Ovary (tissue), 9 donors: Measurements from ENCODE around the gene FBXO48. TPM values are rescaled to one million over a fixed set of nuclear protein-coding genes. Genes with fewer than 3 reads are reported as not detected.

Source experiments
- DNase-seq, 5 donors: peaks; one replicate each; pipeline ENCODE4 v3.0.0-alpha.2; 2019 to 2020
- H3K27ac ChIP-seq, 2 donors: fragments of 200-600 bp; one replicate each; pipeline versions ENCODE4 v1.5.1 to v1.8.0; 2019 to 2022
- H3K27me3 ChIP-seq: fragments of 200-600 bp; one replicate; pipeline ENCODE4 v1.8.0; 2022
- H3K36me3 ChIP-seq: fragments of 200-600 bp; sonication (generic); one replicate; pipeline ENCODE4 v1.5.1; 2019
- H3K4me1 ChIP-seq: one replicate; pipeline ENCODE4 v1.8.1; 2013; ENCODE audit warnings: mild to moderate bottlenecking, moderate library complexity; ENCODE audit not compliant: insufficient read depth
- H3K4me3 ChIP-seq: fragments of 200-600 bp; sonication (generic); one replicate; pipeline ENCODE4 v1.5.1; 2017
- H3K9me3 ChIP-seq, 2 donors: fragments of 200-600 bp in 1 of 2; sonication (generic) in 1 of 2; one replicate each; pipeline versions ENCODE4 v1.5.1 to v1.8.1; 2013 to 2019; ENCODE audit warnings: mild to moderate bottlenecking in 1 of 2, moderate library complexity in 1 of 2
- EP300 ChIP-seq: sonication (generic); formaldehyde crosslinking; IDR thresholded peaks from one replicate; pipeline ENCODE4 v1.6.1; 2017; ENCODE audit warnings: antibody characterized with exemption
- POLR2A ChIP-seq: fragments of 450-650 bp; IDR thresholded peaks from one replicate; pipeline ENCODE4 v1.6.1; 2017; ENCODE audit warnings: antibody characterized with exemption, mild to moderate bottlenecking, moderate library complexity
- WGBS, 3 donors: extraction: QIAGEN DNeasy Blood & Tissue Kit in 1 of 3; methylation state at CpG; one replicate each; pipeline versions ENCODE4 v1.1.5 to v1.1.7; 2013 to 2017; 5-methylcytosine and 5-hydroxymethylcytosine counted together
- intact Hi-C, 4 donors: fragments of 100-400 bp; cut with DNase I; formaldehyde crosslinking; loops; one replicate each; pipeline versions ENCODE4 v1.11.0 to v1.15.1; 2022 to 2023
- polyA plus RNA-seq, 2 donors: library from polyadenylated mRNA; stranded (reverse); fragments of 200-250 nt in 1 of 2; fragments of 350-450 nt in 1 of 2; fragmentation: Illumina TruSeq in 1 of 2; extraction: RNeasy Lipid Tissue Mini Kit (QIAGEN cat#74804) in 1 of 2; gene quantifications; one replicate each; pipeline ENCODE4 v1.2.3, GENCODE V29; 2013 to 2014
- total RNA-seq, 7 donors: library from RNA; depleted of rRNA in 2 of 7; stranded (reverse); fragments of >200 nt in 2 of 7; fragmentation: NEBNext Ultra II Directional in 3 of 7; extraction: Animal tissue kit (Norgen Biotek cat#: 25700) in 3 of 7; gene quantifications; one replicate each; pipeline versions ENCODE4 v1.1.0 to v1.2.4, GENCODE V29; 2016 to 2023
- TF ChIP-seq, protein P1 (sequence below), 3 donors: fragments of 450-650 bp in 2 of 3; fragments of 200-600 bp in 1 of 3; IDR thresholded peaks; one replicate each; pipeline versions ENCODE4 v1.5.1 to v1.8.0; 2016 to 2022; ENCODE audit warnings: antibody characterized with exemption in 3 of 3, mild to moderate bottlenecking in 1 of 3
- donor health status: DM: no; HTN: no; CAD: no; lungs with moderate emphysema.
- donor health status: DM: no; HTN: no; CAD: no.
- donor health status: Bipolar disorder and iron deficiency.
- donor health status: DM: yes; HTN: yes; CAD: no.
- donor health status: DM: no; HTN: no; CAD: no.
- donor health status: DM: yes; HTN: yes; CAD: no.

FBXO48 gene
- total and polyA plus RNA-seq, 9 donors = 0.57 to 1.9 (median 1.1) TPM

GRCh38 chr2:68466361-68466777, 725 bp downstream of the FBXO48 start:
- H3K4me1 ChIP-seq = peaks cover 2% of the 10 kb centered on the region
- 3 to 5% (median 3%) methylated on average over 11 of the region's 11 CpGs for WGBS, 3 donors
- TF ChIP-seq, protein P1, sequence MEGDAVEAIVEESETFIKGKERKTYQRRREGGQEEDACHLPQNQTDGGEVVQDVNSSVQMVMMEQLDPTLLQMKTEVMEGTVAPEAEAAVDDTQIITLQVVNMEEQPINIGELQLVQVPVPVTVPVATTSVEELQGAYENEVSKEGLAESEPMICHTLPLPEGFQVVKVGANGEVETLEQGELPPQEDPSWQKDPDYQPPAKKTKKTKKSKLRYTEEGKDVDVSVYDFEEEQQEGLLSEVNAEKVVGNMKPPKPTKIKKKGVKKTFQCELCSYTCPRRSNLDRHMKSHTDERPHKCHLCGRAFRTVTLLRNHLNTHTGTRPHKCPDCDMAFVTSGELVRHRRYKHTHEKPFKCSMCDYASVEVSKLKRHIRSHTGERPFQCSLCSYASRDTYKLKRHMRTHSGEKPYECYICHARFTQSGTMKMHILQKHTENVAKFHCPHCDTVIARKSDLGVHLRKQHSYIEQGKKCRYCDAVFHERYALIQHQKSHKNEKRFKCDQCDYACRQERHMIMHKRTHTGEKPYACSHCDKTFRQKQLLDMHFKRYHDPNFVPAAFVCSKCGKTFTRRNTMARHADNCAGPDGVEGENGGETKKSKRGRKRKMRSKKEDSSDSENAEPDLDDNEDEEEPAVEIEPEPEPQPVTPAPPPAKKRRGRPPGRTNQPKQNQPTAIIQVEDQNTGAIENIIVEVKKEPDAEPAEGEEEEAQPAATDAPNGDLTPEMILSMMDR (IDR thresholded peaks at IDR 0.05) = no peak
- TF ChIP-seq EP300 (no peak), POLR2A (no peak)
- peak overlapping the region; percentile 19 to 77 for H3K27ac ChIP-seq
- H3K4me3 ChIP-seq = peak overlapping the region; percentile 90
- no peaks in the 10 kb centered on the region for H3K9me3 ChIP-seq
- no peak for DNase-seq
- H3K36me3 ChIP-seq = no peaks in the 10 kb centered on the region
- intact Hi-C loops = loop anchor here in 2 of 4 donors (10.0 kb wide), 1 partner anchor 458 kb away; no protein-coding TSS in a partner anchor
- no peaks in the 10 kb centered on the region for H3K27me3 ChIP-seq

GRCh38 chr2:68465081-68465916, 1.8 kb downstream of the FBXO48 start:
- H3K27ac ChIP-seq = no peak overlapping the region
- TF ChIP-seq POLR2A = no peak
- TF ChIP-seq, protein P1 (IDR thresholded peaks at IDR 0.05) = no peak
- TF ChIP-seq EP300 = no peak
- H3K36me3 ChIP-seq = no peaks in the 10 kb centered on the region
- H3K4me1 ChIP-seq = peaks cover 2% of the 10 kb centered on the region
- WGBS, 3 donors = 89 to 92% (median 89%) methylated on average over 7 of the region's 7 CpGs
- intact Hi-C loops = loop anchor here in 2 of 4 donors (10.0 kb wide), 1 partner anchor 460 kb away; no protein-coding TSS in a partner anchor
- no peak for DNase-seq
- no peaks in the 10 kb centered on the region for H3K27me3 ChIP-seq
- H3K4me3 ChIP-seq = no peak overlapping the region
- no peaks in the 10 kb centered on the region for H3K9me3 ChIP-seq

- Histone ChIP-seq H3K27ac (no peak overlapping the region), H3K4me1 (peaks cover 2% of the 10 kb centered on the region), H3K9me3 (no peaks in the 10 kb centered on the region), H3K4me3 (no peak overlapping the region), H3K27me3 (no peaks in the 10 kb centered on the region), H3K36me3 (no peaks in the 10 kb centered on the region)
- 90 to 95% (median 93%) methylated on average over 5 of the region's 5 CpGs for WGBS, 3 donors
- no peak for TF ChIP-seq POLR2A
- TF ChIP-seq, protein P1 (IDR thresholded peaks at IDR 0.05) = no peak
- no peak for TF ChIP-seq EP300
- DNase-seq = no peak
- intact Hi-C loops = loop anchor here in 3 of 4 donors (5.0 to 10.0 kb wide), 2 partner anchors 460 to 463 kb away; no protein-coding TSS in a partner anchor
Measured at GRCh38 chr2:68464651-68465050, 2.4 kb downstream of the FBXO48 start.

DNA sequence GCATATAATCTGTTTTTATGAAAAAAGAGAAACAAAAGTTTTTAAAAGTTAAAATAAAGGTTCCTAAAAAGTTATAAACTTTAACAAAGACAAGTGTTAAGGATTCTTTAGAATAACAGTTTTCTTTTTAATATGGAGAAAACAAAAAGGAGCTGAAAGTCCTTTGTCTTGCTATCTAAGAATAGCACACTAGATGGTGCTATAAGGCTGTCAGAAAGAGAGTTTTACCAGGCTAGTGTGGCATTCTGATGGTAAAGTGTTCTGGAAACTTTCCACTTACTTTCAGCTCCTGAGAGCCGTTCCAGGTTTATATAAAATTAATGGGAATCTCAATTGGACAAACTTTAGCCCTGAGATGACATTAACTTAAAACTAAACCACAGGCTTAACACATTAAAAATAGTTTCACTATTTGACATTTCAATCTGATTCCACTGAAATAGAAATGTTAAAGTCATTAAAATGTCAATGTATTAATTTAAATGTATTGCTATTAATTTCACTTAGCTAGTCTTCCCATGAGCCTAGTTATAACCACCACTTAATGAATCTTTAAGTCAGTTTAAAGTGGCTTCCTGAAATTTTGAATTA, 3.7 kb downstream of the FBXO48 start:
- no peak overlapping the region for H3K27ac ChIP-seq
- WGBS, 3 donors = 0 to 3% (median 0%) methylated on average over 1 of the region's 1 CpG
- peaks cover 2% of the 10 kb centered on the region for H3K4me1 ChIP-seq
- DNase-seq = no peak
- no peaks in the 10 kb centered on the region for H3K36me3 ChIP-seq
- no peaks in the 10 kb centered on the region for H3K9me3 ChIP-seq
- H3K27me3 ChIP-seq = no peaks in the 10 kb centered on the region
- intact Hi-C loops = loop anchor here in 3 of 4 donors (5.0 to 10.0 kb wide), 2 partner anchors 461 to 464 kb away; no protein-coding TSS in a partner anchor
- no peak for TF ChIP-seq POLR2A
- TF ChIP-seq EP300 = no peak
- TF ChIP-seq, protein P1 (IDR thresholded peaks at IDR 0.05) = peak; percentile 40 to 47 (median 45)
- no peak overlapping the region for H3K4me3 ChIP-seq
